Measurements from ENCODE around the gene EPN1. TPM values are rescaled to one million over a fixed set of nuclear protein-coding genes. Genes with fewer than 3 reads are reported as not detected.

EPN1 gene
- total RNA-seq, 2 experiments from 2014 or later = 63.9 to 64.5 TPM

DNA sequence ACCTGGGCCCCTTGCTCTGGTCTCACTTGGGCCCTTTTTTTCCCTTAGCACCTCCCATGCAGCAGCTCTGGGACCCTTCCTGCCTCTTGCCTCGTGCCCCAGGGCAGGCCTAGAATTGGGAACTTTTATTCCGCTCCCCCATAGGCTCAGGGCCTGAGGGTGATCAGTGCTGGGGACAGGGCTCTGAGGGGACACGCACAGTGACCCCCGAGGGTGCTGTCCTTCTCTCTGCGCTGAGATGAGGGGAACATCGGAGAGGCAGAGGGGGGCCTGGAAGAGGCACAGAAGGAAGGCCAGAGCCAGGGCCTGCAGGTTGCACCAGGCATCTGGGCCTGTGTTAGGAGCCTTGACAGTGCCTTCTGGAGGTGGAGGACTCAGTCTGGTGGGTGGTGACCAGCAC lies 10.8 kb downstream of the EPN1 start:
- no peaks in the 10 kb centered on the region for H3K9me3 Mint-ChIP-seq
- ChIA-PET POLR2A (no interaction called here), CTCF (no interaction called here)
- H3K36me3 Mint-ChIP-seq (ENCODE audit: low read depth) = peaks cover 34% of the 10 kb centered on the region
- DNase-seq = no peak
- peaks cover 9% of the 10 kb centered on the region for H3K4me1 Mint-ChIP-seq
- H3K27me3 Mint-ChIP-seq = no peaks in the 10 kb centered on the region
- H3K4me3 Mint-ChIP-seq = no peak overlapping the region
- H3K27ac Mint-ChIP-seq = no peak overlapping the region

DNA sequence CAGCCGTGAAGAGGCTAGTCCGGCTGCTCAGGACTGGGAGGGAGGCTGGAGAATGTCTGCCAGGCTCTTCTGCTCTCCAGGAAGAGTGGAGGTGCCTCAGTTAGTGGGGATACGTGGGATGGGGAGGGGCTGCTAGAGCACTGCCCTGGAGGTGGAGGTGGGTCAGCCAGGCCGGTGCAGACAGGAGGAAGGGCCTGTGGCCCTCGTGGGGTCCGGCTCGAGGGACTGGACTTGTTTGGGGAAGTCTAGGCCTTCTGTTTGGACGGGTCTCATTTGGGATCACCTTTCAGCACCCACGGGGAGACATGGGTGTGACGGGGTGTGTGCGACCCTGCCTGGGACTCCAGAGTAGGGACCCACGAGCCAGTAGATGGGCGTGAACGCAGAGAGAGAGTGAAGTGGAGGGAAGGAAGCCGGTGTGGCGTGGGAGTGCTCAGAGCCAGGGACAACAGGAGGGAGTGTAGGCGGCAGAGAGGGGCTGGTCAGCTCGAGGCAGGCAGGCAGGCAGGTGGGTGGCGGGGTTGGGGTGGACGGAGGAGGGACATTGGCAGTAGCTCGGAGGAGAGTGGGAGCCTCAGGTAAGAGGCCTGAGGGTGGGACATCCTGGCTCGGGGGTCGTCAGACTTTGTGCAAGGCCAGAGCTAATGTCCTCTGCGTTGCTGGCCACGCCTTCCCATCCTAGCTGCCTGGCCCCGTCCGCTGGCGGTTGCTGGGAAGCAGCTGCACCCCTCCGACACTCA lies 11.5 kb downstream of the EPN1 start:
- no peak overlapping the region for H3K4me3 Mint-ChIP-seq
- CTCF ChIA-PET = no interaction called here
- H3K36me3 Mint-ChIP-seq (ENCODE audit: low read depth) = peaks cover 30% of the 10 kb centered on the region
- POLR2A ChIA-PET = no interaction called here
- no peak for DNase-seq
- peaks cover 9% of the 10 kb centered on the region for H3K4me1 Mint-ChIP-seq
- no peaks in the 10 kb centered on the region for H3K9me3 Mint-ChIP-seq
- H3K27ac Mint-ChIP-seq = no peak overlapping the region
- H3K27me3 Mint-ChIP-seq = no peaks in the 10 kb centered on the region

DNA sequence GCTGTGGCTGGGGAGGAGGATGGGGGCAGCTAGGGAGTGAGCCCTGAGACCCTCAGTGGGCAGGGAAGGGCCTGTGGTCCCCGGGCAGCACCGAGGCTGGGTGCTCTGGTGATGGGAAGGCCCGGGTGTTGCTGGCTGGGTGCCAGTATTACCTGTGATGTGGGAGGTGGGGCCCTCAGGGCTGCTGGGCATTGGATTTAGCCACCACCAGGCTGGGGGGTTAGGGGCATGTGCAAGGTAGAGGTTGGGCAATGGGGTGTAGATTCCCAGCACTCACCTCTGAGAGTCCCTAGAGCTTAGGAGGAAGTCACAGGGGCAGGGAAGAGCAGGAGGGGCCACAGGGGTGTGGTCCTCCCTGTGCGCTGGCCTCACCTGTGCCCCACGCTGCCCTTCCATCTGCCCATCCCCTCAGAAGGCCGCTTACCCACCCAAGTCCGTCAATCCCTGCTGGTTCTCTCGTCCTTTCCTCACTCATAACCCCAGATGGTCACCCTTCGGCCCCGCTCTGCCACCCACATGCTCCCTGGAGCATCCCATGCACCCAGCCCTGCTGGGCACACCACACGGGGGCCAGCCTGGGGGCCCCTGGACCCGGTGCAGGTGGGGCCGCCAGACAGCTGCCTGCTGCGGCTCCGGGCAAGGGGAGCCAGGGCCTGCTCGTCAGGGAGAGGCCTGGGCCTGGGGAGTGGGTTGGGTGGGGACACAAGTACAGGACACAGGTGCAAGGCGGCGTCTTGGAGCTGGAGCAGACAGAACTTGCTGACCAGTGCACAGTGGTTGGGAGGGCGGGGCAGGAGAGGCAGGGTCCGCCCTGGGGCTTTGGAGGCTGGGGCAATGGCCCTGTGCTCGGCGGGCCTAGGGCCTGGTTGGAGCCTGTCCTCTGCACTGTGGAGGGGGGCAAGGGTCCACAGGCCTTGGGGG lies 12.5 kb downstream of the EPN1 start:
- H3K27ac Mint-ChIP-seq = no peak overlapping the region
- no peak overlapping the region for H3K4me3 Mint-ChIP-seq
- H3K4me1 Mint-ChIP-seq = peaks cover 9% of the 10 kb centered on the region
- H3K27me3 Mint-ChIP-seq = no peaks in the 10 kb centered on the region
- H3K9me3 Mint-ChIP-seq = no peaks in the 10 kb centered on the region
- ChIA-PET CTCF (no interaction called here), POLR2A (no interaction called here)
- H3K36me3 Mint-ChIP-seq (ENCODE audit: low read depth) = peaks cover 27% of the 10 kb centered on the region
- DNase-seq = no peak

DNA sequence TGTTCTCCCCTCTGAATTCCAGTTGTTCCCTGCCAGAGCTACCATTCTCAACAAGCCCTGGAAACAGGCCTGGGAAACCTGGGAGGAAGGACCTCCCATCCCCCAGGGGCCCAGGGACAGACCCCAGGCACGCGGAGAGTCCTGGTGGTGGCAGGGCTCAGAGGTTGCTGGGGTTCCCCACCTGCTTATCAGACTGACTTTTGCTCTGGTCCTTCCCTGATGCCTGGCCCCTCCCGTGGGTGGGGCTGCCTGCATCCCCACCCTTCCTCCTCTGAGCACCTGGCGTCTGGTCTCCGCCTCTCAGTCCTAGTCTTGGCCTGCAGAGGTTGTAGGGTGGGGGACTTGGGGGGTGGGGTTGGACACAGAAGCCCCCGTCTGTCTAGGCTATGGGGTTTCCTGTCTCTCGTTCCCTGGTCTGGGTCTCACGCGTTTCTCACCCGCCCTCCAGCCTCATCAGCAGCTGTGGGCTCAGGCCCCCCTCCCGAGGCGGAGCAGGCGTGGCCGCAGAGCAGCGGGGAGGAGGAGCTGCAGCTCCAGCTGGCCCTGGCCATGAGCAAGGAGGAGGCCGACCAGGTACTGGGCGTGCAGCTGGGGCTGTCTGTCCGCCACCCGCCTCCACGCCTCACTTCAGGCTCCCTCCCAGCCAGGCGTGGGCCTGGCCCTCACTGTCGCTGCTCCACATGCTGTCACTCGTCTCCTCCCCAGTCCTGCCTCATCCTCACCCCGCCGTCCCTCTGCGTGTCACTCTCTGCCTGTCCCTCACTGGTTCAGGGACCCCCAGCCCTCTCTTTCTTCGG lies 13.6 kb downstream of the EPN1 start:
- Mint-ChIP-seq H3K4me1 (peaks cover 9% of the 10 kb centered on the region), H3K36me3 (ENCODE audit: low read depth) (peaks cover 30% of the 10 kb centered on the region), H3K4me3 (no peak overlapping the region), H3K9me3 (no peaks in the 10 kb centered on the region), H3K27me3 (no peaks in the 10 kb centered on the region), H3K27ac (no peak overlapping the region)
- ChIA-PET POLR2A (no interaction called here), CTCF (no interaction called here)
- no peak for DNase-seq

DNA sequence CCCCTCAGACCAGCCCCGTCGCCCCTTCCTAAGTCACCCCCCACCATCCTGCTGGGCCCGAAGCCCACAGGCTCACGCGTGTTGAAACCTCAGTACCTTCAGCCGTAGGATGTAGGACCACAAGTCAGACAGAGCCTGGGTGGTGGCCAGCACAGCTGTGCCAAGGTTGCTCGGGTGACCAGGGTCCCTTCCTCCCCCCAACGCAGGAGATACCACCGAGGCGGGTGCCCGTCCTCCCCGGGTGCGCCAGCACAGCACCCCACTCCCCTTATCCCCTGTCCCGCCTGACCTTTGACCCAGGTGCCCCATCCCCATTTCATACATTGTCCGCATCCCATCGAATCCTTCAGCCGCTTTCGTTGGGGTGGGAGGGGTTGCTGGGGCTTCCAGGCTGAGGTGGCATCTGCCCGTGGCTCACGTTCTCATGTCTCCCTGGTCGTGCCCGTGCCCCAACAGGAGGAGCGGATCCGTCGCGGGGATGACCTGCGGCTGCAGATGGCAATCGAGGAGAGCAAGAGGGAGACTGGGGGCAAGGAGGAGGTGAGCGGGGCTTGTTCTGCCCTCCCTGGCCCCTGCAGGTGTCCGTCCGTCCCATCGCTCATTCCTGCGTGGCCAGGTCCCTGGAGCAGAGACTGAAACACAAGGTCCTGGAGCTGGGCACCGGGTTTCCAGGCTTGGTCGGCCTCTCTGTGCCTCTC lies 14.5 kb downstream of the EPN1 start:
- Mint-ChIP-seq H3K27me3 (no peaks in the 10 kb centered on the region), H3K4me3 (no peak overlapping the region), H3K27ac (no peak overlapping the region), H3K4me1 (peaks cover 9% of the 10 kb centered on the region), H3K9me3 (no peaks in the 10 kb centered on the region), H3K36me3 (ENCODE audit: low read depth) (peaks cover 32% of the 10 kb centered on the region)
- DNase-seq = no peak
- ChIA-PET CTCF (no interaction called here), POLR2A (no interaction called here)

DNA sequence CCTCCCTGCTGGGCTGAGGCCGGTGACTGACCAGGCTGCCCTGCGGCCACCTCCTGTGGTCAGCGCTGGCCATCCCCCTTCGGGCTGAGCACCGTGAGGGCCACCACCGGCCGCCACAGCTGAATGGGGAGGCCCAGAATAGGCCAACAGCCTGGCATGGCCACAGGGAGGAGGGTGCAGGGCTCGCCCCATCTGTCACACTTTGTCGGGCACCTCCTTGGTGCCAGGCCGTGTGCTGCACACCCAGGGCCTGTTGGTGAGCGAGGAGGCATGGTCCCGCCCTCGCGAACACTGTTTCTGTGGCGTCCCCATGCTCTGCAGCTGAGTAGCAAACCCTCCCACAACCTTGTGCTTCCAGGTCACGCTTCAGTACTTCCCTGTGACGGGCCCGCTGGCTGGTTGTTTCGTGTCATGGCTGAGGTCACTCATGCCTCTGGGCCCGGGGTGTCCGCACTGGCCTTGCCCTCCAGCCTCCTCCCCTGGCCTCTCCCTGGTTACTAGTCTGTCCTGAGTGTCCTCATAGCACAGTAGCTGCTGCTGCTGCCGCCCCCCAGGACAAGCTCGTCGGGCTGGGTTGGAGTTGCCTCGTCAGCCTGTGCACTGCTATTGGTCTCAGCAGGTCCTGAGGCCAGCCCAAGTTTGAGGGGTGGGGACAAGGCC lies 15.2 kb downstream of the EPN1 start:
- POLR2A ChIA-PET = no interaction called here
- Mint-ChIP-seq H3K4me1 (peaks cover 9% of the 10 kb centered on the region), H3K36me3 (ENCODE audit: low read depth) (peaks cover 27% of the 10 kb centered on the region), H3K27me3 (no peaks in the 10 kb centered on the region), H3K4me3 (no peak overlapping the region), H3K27ac (no peak overlapping the region), H3K9me3 (no peaks in the 10 kb centered on the region)
- no peak for DNase-seq
- CTCF ChIA-PET = no interaction called here

DNA sequence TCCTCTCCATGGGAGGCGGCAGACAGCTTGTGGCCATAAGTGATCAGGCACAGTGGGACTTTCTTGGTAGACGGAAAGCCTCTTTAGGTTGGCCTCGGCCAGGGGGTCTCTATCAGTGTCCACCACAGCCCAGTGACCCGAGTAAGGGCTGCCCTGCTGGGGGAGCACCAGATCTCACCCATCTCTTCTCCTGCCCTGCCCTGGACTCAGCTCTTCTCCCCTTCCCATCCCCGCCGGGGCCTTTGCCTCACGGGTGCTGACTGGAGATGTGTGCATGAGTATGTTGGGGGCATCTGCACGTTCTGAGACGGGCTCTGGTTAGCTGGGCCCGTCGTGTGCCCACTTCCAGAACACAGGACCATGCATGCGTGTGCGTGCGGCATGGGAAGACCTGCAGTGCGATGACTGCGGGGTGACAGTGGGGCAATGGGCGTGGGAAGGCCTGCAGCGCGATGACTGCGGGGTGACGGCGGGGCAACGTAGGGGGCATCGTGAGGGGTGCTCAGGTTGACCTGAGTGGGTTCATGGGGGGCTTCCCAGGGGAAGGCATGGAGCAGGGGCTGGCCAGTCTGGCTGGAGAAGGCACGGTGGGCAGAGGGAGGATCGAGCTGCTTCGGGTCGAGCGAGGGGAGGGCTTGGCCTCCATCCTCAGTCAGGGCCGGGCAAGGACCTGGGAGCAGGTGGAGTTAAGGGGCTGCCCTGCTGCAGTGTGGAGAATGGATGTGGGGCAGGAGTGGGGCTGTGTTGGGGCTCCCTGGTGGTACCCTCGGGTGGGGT lies 15.9 kb downstream of the EPN1 start:
- no peak overlapping the region for H3K4me3 Mint-ChIP-seq
- H3K36me3 Mint-ChIP-seq (ENCODE audit: low read depth) = peaks cover 25% of the 10 kb centered on the region
- ChIA-PET CTCF (no interaction called here), POLR2A (no interaction called here)
- H3K27me3 Mint-ChIP-seq = no peaks in the 10 kb centered on the region
- H3K9me3 Mint-ChIP-seq = no peaks in the 10 kb centered on the region
- peaks cover 9% of the 10 kb centered on the region for H3K4me1 Mint-ChIP-seq
- no peak overlapping the region for H3K27ac Mint-ChIP-seq
- no peak for DNase-seq

DNA sequence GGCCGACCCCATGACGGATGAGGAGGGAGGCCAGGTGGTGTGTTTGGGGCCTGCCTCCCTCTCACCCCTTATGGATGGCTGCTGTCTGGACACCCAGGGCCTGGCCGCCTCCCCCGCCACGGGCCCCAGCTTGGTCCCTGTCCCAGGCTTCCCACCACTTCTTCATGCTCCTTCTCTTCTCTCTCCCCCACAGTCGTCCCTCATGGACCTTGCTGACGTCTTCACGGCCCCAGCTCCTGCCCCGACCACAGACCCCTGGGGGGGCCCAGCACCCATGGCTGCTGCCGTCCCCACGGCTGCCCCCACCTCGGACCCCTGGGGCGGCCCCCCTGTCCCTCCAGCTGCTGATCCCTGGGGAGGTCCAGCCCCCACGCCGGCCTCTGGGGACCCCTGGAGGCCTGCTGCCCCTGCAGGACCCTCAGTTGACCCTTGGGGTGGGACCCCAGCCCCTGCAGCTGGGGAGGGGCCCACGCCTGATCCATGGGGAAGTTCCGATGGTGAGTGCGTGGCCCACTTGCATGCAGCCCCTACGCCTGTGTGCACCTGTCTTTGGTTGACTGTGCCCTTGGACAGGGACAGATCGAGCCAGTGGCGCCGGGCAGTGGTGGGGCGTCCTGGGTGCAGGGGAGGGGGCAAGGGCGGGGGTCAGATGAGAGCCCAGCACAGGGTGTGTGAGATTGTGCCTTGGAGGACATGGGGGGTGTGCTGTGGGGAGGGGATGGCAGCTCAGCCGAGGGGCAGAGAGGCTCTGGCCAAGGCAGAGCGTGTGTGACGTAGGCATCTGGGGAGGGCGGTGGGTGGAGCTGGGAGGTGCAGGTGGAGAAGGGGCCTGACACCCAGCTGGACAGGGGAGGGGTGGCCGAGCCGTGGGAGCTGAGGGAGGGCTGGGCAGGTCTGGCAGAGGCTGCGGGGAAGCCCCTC lies 16.8 kb downstream of the EPN1 start:
- Mint-ChIP-seq H3K36me3 (ENCODE audit: low read depth) (peaks cover 26% of the 10 kb centered on the region), H3K4me1 (peaks cover 9% of the 10 kb centered on the region), H3K27me3 (no peaks in the 10 kb centered on the region), H3K27ac (no peak overlapping the region), H3K4me3 (no peak overlapping the region), H3K9me3 (no peaks in the 10 kb centered on the region)
- DNase-seq = no peak
- POLR2A ChIA-PET = no interaction called here
- CTCF ChIA-PET = no interaction called here

DNA sequence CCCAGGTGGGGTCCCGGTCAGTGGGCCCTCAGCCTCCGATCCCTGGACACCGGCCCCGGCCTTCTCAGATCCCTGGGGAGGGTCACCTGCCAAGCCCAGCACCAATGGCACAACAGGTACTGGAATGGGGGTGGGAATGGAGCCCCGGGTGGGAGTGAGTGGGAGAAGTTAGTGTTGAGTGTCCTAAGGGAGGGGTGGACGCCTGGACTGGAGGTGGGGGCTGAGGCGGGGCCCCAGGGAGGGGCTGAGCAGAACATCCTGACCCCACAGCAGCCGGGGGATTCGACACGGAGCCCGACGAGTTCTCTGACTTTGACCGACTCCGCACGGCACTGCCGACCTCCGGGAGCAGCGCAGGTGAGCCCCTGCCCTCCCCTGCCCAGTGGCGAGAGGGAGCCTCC lies 17.7 kb downstream of the EPN1 start:
- no peak for DNase-seq
- ChIA-PET POLR2A (no interaction called here), CTCF (no interaction called here)
- Mint-ChIP-seq H3K4me1 (peaks cover 7% of the 10 kb centered on the region), H3K27me3 (no peaks in the 10 kb centered on the region), H3K36me3 (ENCODE audit: low read depth) (peaks cover 31% of the 10 kb centered on the region), H3K27ac (no peak overlapping the region), H3K4me3 (no peak overlapping the region), H3K9me3 (no peaks in the 10 kb centered on the region)

DNA sequence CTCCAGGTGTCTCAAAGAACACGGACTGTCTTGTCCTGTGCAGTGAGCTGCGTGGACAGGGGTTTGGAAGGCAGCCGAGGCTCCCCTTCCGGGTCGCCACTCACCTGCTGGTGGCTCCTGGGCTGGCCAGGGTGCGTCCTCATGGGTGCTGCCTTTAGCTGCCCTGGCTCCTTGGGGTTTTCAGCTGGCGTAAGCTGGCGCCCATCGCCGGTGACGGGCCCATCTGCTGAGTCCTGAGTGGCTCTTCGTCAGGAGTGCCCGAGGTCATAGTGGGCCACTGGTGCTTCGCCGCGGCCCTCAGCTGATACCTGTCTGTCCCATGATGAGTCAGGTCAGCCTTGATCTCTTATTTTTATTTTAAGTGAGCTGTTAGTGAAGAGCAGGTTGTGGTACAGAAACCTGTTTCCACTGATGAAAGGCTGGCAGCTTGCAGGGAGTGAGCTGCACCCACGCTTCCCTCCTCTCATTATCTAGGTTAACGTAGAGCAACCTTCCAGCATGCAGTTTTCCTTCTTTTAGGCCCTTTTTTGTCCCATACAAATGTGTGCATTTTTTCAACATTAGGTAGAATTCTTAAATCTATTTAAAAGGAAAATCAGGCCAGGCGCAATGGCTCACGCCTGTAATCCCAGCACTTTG lies 18.4 kb downstream of the EPN1 start:
- no peaks in the 10 kb centered on the region for H3K27me3 Mint-ChIP-seq
- no peak for DNase-seq
- no peaks in the 10 kb centered on the region for H3K9me3 Mint-ChIP-seq
- peaks cover 2% of the 10 kb centered on the region for H3K4me1 Mint-ChIP-seq
- CTCF ChIA-PET = interaction anchor here (0.9 kb wide), 1 partner anchor 10 kb away, joined by 3 read pairs; no protein-coding TSS in a partner anchor
- peaks cover 35% of the 10 kb centered on the region for H3K36me3 Mint-ChIP-seq (ENCODE audit: low read depth)
- H3K27ac Mint-ChIP-seq = no peak overlapping the region
- H3K4me3 Mint-ChIP-seq = no peak overlapping the region
- POLR2A ChIA-PET = no interaction called here

DNA sequence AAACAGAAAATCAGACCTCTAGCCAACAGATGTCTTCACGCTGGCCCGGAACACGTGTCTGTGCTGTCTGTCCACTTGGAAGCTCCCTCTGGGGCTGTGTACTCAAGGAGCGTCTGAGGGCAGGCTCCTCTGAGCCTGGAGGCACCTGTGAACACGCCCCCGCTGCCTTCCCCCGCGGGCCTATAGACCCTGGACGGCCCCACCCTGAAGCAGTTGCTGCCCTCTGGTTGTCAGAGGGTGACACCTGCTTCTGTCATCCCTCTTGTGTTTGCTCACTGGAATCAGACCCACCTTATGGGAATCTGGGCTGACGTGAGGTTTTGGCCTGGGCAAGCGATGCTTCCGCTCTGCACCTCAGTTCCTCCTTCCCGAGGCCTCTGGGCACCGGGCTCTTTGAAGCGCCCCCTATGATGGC lies 19.2 kb downstream of the EPN1 start:
- H3K36me3 Mint-ChIP-seq (ENCODE audit: low read depth) = peaks cover 32% of the 10 kb centered on the region
- ChIA-PET POLR2A (no interaction called here), CTCF (no interaction called here)
- no peaks in the 10 kb centered on the region for H3K9me3 Mint-ChIP-seq
- H3K27ac Mint-ChIP-seq = no peak overlapping the region
- H3K27me3 Mint-ChIP-seq = no peaks in the 10 kb centered on the region
- H3K4me3 Mint-ChIP-seq = no peak overlapping the region
- no peak for DNase-seq
- H3K4me1 Mint-ChIP-seq = no peaks in the 10 kb centered on the region

All from activated CD4-positive, alpha-beta memory T cell treated with anti-CD3 and anti-CD28 coated beads, Interleukin-2, amount 10 ng/mL, durations not matched to agents 7 days and 5 days (primary cell).